Mesodermal cell (in vitro differentiated cells): Measurements from ENCODE around the gene CFAP97D1. TPM values are rescaled to one million over a fixed set of nuclear protein-coding genes. Genes with fewer than 3 reads are reported as not detected.

Source experiments
- H3K27ac ChIP-seq: 2 replicates; pipeline ENCODE4 v1.7.0; 2013; ENCODE audit warnings: mild to moderate bottlenecking, low read depth, low read length, moderate library complexity; ENCODE audit not compliant: severe bottlenecking
- H3K36me3 ChIP-seq: 2 replicates; pipeline ENCODE4 v1.7.1; 2013; ENCODE audit warnings: mild to moderate bottlenecking, low read length, moderate library complexity; ENCODE audit not compliant: control insufficient read depth, insufficient read depth
- H3K4me1 ChIP-seq: one replicate; pipeline ENCODE4 v1.7.1; 2013; ENCODE audit warnings: mild to moderate bottlenecking, low read length; ENCODE audit not compliant: insufficient read depth, control insufficient read depth, poor library complexity, severe bottlenecking
- H3K4me3 ChIP-seq: 2 replicates; pipeline ENCODE4 v1.7.0; 2013; ENCODE audit warnings: low read length, control low read depth, mild to moderate bottlenecking; ENCODE audit not compliant: insufficient read depth, poor library complexity, severe bottlenecking; ENCODE audit errors: extremely low read depth
- H3K9me3 ChIP-seq: 2 replicates; pipeline ENCODE4 v1.7.1; 2013; ENCODE audit warnings: mild to moderate bottlenecking, low read length, moderate library complexity; ENCODE audit not compliant: control insufficient read depth
- WGBS, 2 experiments: methylation state at CpG; one replicate each; pipeline ENCODE4 v1.1.5; 2013; ENCODE audit warnings: missing lambda C conversion rate in 2 of 2; ENCODE audit not compliant: insufficient coverage in 2 of 2; 5-methylcytosine and 5-hydroxymethylcytosine counted together
- polyA plus RNA-seq, 2 experiments: library from polyadenylated mRNA; stranded (reverse); fragments of 50-300 nt; gene quantifications; one replicate each; pipeline ENCODE4 v1.2.3, GENCODE V29; 2013

CFAP97D1 gene
- not detected for polyA plus RNA-seq (2013, experiment 1 of 2)
- not detected for polyA plus RNA-seq (2013, experiment 2 of 2)

DNA sequence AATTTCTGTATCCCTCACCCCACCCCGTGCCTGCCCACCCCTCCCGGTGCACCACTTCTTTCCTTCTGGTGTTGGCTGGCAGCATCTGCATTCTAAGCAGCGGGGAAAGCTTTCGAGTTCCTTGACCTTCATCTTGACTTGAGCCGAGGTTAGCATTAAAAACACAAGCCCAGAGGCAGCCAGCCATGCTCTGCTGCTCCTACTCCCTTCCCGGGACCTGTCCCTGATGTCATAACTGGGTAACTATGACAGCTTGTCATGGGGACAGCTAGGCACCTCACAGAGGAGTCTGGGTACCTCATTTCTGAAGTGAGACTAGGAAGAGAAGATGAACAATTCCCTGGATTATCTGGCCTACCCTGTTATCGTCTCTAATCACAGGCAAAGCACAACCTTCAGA, at the start of gene CFAP97D1:
Gene CFAP97D1 (plus strand): TSS at position 301 of the 400 bp plus-strand sequence. CDS start 28 bp downstream, at position 329.
- no peaks in the 10 kb centered on the region for H3K9me3 ChIP-seq
- peaks cover 22% of the 10 kb centered on the region for H3K36me3 ChIP-seq
- WGBS, 2 experiments = 65 to 85% methylated on average over 6 of the region's 7 CpGs
- peak within 1 kb of the TSS; percentile 83 for H3K4me3 ChIP-seq
- H3K4me1 ChIP-seq = peaks cover 23% of the 10 kb centered on the region
- H3K27ac ChIP-seq = peak within 1 kb of the TSS; percentile 99

DNA sequence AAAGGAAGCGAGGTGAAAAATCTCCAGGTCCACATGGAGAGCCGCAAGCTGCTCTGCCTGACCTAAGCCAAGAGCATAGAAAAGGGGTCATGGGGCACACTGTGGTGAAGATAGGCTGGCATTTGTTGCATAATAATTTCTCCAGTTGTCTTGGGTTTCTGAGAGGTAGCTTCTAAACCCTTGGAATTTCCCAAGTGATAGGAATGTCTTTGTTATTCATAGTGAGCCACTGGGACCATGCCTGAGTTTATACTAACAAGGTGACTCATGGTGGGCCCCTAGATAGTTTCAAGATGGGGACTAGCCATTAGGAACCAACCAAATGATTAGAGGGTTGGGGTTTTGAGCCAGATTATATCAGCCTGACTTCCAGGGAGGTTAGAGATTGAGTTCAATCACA, 47.3 kb upstream of the CFAP97D1 start:
- peaks cover 20% of the 10 kb centered on the region for H3K9me3 ChIP-seq

DNA sequence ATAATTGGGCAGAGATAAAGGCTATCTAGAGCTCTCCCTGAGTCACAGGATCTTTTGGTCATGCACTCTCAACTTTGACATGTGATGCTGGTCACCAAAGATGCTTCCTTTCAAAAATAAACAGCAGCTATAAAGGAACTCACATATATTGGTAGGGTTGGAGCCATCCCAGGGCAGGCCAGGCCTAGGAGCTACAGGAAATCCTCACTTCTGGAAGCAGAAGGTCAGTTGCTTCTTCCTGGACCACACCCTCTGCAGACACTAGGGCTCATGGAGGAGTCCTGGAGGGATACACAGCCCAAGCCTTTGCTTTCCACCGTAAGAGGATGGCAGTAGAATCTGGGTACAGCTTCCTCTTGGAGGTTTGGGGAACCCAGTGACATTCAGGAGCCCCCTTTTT, 46.3 kb upstream of the CFAP97D1 start:
- Histone ChIP-seq H3K4me1 (peaks cover 21% of the 10 kb centered on the region), H3K4me3 (no peak overlapping the region)
- 100% methylated on average over 1 of the region's 1 CpG; no CpG with 5 or more reads in 1 of the 2 experiments for WGBS, 2 experiments

More for the DNA sequence above, 47.3 kb upstream of the CFAP97D1 start:
- Histone ChIP-seq H3K27ac (no peak overlapping the region), H3K36me3 (no peaks in the 10 kb centered on the region), H3K4me3 (no peak overlapping the region), H3K4me1 (peaks cover 21% of the 10 kb centered on the region)
- 91 to 100% methylated on average over 2 of the region's 2 CpGs for WGBS, 2 experiments

DNA sequence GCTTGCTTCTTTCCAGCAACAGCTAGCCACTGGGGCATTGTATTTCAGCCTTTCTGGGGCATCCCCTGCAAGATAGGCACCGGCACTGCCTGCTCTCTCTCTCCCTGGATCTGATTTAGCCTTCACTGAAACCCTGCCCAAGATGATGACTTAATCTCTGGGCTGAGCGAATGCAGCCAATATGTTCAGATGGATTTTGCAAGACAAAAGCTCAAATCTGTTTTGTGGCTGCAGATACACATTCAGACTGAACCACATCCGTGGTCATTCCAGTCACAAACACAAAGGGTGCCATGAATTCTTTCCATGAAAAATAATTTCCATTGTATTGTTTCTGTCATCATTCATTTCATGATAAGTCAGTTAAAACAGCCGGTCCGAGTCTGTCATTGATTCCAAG, 45.9 kb upstream of the CFAP97D1 start:
- Histone ChIP-seq H3K27ac (no peak overlapping the region), H3K36me3 (no peaks in the 10 kb centered on the region), H3K4me3 (no peak overlapping the region), H3K9me3 (peaks cover 20% of the 10 kb centered on the region), H3K4me1 (peaks cover 21% of the 10 kb centered on the region)
- WGBS, 2 experiments = 90 to 91% methylated on average over 3 of the region's 5 CpGs

More for the DNA sequence above, 46.3 kb upstream of the CFAP97D1 start:
- Histone ChIP-seq H3K27ac (no peak overlapping the region), H3K36me3 (no peaks in the 10 kb centered on the region), H3K9me3 (peaks cover 20% of the 10 kb centered on the region)

DNA sequence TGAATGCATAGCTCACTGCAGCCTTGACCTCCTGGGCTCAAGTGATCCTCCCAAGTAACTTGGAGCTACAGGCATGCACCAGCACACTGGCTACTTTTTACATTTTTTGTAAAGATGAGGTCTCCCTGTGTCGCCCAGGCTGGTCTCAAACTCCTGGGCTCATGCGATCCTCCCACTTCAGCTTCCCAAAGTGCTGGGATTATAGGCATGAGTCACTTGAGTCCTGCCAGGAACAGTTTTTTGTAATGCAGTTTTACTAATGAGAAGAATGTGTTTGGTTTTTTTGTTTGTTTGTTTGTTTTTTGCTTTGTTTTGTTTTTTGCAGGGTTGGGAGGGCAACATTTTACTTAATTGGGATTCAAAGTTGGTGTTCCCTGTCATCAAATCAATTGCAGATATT, 43.8 kb upstream of the CFAP97D1 start:
- no peaks in the 10 kb centered on the region for H3K36me3 ChIP-seq
- peaks cover 38% of the 10 kb centered on the region for H3K4me1 ChIP-seq
- 53 to 75% methylated on average over 2 of the region's 2 CpGs for whole genome bisulfite sequencing, 2 experiments
- H3K4me3 ChIP-seq = no peak overlapping the region
- H3K9me3 ChIP-seq = peaks cover 14% of the 10 kb centered on the region
- no peak overlapping the region for H3K27ac ChIP-seq

DNA sequence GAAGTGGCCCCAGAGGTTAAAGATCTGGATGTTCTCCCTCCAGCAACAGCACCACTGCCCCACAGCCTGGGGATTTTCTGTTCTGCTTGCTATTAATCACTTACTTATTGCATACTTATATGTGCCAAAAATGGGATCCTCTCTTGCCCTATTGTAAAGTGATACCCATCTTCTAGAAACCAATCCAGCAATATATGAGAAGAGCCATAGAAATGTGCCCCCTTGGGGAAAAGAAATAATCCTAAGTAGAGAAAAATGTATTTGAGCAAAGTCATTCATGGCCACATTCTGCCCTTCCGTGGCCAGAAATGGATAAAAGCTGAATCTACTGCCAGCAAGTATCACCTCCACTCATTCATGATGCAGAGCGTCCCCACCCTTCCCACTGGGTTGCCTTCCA, 42.5 kb upstream of the CFAP97D1 start:
- Histone ChIP-seq H3K36me3 (no peaks in the 10 kb centered on the region), H3K9me3 (peaks cover 11% of the 10 kb centered on the region), H3K27ac (no peak overlapping the region), H3K4me3 (no peak overlapping the region), H3K4me1 (peaks cover 33% of the 10 kb centered on the region)
- 88 to 100% methylated on average over 2 of the region's 2 CpGs for WGBS, 2 experiments

DNA sequence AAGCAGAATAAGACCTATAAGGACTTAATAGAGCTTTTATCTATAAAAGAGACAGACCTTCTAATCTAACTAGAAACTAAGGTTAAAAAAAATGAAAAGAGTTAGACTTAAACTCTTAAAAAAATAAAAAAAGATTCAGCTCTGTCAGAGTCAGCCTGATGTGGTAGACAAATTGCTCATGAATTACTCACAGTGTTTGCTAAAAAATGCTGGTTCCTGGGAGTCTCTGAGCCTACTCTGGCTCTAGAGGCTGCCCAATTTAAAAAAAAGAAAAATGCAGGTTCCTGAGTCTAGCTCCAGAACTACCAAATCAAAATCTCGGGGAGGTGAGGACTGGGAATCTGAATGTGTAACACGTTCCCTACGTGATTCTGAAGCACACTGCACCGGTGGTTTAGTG, 39.7 kb upstream of the CFAP97D1 start:
- 93 to 100% methylated on average over 4 of the region's 4 CpGs for WGBS, 2 experiments
- H3K4me1 ChIP-seq = peaks cover 45% of the 10 kb centered on the region
- no peak overlapping the region for H3K4me3 ChIP-seq
- H3K27ac ChIP-seq = peak overlapping the region; percentile 24
- no peaks in the 10 kb centered on the region for H3K36me3 ChIP-seq
- H3K9me3 ChIP-seq = no peaks in the 10 kb centered on the region

DNA sequence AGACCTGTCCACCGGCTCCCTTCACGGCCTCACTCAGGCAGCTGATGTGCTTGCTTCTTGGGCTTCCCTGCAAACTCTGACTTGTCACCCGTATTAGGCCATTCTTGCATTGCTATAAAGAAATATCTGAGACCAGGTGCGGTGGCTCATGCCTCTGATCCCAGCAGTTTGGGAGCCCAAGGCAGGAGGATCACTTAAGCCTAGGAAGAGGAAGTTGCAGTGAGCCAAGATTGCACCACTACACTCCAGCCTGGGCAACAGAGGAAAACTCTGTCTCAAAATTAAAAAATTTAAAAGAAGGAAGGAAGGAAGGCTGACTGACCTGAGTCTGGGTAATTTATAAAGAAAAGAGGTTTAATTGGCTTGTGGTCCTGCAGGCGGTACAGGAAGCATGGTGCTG, 38.6 kb upstream of the CFAP97D1 start:
- Histone ChIP-seq H3K36me3 (no peaks in the 10 kb centered on the region), H3K27ac (no peak overlapping the region), H3K9me3 (no peaks in the 10 kb centered on the region), H3K4me3 (no peak overlapping the region), H3K4me1 (peaks cover 55% of the 10 kb centered on the region)
- 88 to 98% methylated on average over 5 of the region's 5 CpGs for WGBS, 2 experiments

DNA sequence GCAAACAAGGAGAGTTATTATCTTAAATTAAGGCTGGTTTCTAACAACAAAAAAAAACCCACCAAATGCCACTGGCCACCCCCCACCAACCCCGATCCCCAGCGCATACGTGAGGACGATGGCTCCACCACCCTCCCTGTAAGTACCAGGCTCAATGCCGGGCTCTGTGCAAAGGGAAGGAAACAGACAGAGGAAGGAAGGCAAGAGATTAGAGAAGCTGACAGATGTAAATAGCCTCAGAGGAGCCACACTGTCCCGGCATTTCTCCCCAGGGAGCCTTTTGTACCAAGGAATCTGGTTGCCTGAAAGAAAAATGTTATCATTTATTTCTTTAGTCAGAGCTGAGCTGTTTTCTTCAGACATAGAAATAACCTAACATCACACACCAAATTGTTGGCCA, 34.7 kb upstream of the CFAP97D1 start:
- Histone ChIP-seq H3K4me1 (peaks cover 45% of the 10 kb centered on the region), H3K9me3 (no peaks in the 10 kb centered on the region), H3K27ac (peak overlapping the region; percentile 76), H3K4me3 (no peak overlapping the region), H3K36me3 (no peaks in the 10 kb centered on the region)
- 6 to 10% methylated on average over 2 of the region's 6 CpGs for WGBS, 2 experiments

DNA sequence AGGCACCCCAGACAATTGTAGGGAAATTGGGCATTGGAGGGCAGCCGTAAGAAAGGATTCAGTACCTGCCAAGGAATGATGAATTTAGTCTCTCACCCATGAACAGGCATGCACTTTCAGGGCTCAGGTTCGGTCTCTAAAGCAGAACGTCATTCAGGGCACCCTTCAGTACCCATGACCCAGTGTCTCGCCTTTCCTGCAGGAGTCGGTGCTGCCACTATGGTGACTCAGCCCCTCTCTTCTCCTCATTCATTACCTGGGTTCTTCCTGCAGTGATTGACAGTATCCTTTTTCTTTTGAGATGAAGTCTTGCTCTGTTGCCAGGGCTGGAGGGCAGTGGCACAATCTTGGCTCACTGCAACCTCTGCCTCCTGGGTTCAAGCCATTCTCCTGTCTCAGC, 30.1 kb upstream of the CFAP97D1 start:
- Histone ChIP-seq H3K36me3 (no peaks in the 10 kb centered on the region), H3K9me3 (no peaks in the 10 kb centered on the region), H3K4me1 (peaks cover 27% of the 10 kb centered on the region), H3K4me3 (no peak overlapping the region), H3K27ac (no peak overlapping the region)
- WGBS, 2 experiments = 90 to 94% methylated on average over 4 of the region's 5 CpGs

DNA sequence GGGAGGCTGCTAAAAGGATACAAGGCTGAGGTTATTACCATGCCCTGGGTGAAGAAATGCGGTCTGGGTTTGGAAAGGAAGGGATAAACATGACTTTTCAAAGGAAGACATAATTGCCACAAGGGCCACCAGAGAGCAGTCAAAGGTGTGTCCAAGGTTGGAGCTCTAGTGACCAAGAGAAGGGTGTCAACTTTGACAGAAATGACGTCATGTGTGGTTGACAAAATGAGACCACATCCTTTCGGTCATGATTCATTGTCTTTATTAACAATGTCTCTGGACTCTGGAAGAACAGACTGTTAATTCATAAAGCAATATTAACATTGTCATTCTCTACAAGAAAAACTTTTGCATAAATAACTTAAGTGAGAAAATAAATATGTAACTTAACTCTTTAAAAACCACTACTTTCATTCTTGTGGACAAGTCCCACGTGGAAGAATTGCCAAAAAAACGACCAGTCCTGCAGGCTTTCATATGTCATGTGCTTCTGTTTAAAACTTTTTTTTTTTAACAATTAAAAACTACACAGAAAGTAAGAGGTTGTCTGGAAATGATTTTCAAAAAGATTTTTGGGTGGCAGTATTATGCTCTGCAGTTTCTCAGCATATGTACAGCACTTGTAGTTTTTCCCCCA, 26.6 kb upstream of the CFAP97D1 start:
- no peaks in the 10 kb centered on the region for H3K36me3 ChIP-seq
- H3K4me3 ChIP-seq = no peak overlapping the region
- WGBS, 2 experiments = 93 to 100% methylated on average over 2 of the region's 5 CpGs
- no peak overlapping the region for H3K27ac ChIP-seq
- peaks cover 23% of the 10 kb centered on the region for H3K4me1 ChIP-seq
- no peaks in the 10 kb centered on the region for H3K9me3 ChIP-seq
